Nephron (organoid): ENCODE results near the gene LCOR.

Source experiments
- H3K27ac Mint-ChIP-seq, 3 experiments: 2 replicates each; pipeline ENCODE4 v1.8.0; 2020; ENCODE audit warnings: mixed read lengths in 3 of 3, mild to moderate bottlenecking in 2 of 3, moderate library complexity in 1 of 3
- H3K27me3 Mint-ChIP-seq: 2 replicates; pipeline ENCODE4 v1.8.0; 2021; ENCODE audit warnings: low read depth, mild to moderate bottlenecking, moderate library complexity, mixed read lengths
- H3K36me3 Mint-ChIP-seq: 2 replicates; pipeline ENCODE4 v1.8.0; 2020; ENCODE audit warnings: low read depth, mixed read lengths
- H3K4me1 Mint-ChIP-seq: 2 replicates; pipeline ENCODE4 v1.8.0; 2020; ENCODE audit warnings: mixed read lengths
- H3K4me3 Mint-ChIP-seq, 3 experiments: 2 replicates each; pipeline ENCODE4 v1.8.0; 2020; ENCODE audit warnings: mild to moderate bottlenecking in 3 of 3, mixed read lengths in 3 of 3, moderate library complexity in 2 of 3
- H3K9me3 Mint-ChIP-seq: 2 replicates; pipeline ENCODE4 v1.8.0; 2020; ENCODE audit warnings: mixed read lengths
- TF ChIP-seq, protein P1 (sequence below), 3 experiments: fragments of 200-600 bp; sonication (generic); IDR thresholded peaks; one replicate each; pipeline ENCODE4 v1.5.0; 2021; ENCODE audit warnings: antibody characterized with exemption in 3 of 3; ENCODE audit not compliant: unreplicated experiment in 3 of 3

The LCOR gene

DNA sequence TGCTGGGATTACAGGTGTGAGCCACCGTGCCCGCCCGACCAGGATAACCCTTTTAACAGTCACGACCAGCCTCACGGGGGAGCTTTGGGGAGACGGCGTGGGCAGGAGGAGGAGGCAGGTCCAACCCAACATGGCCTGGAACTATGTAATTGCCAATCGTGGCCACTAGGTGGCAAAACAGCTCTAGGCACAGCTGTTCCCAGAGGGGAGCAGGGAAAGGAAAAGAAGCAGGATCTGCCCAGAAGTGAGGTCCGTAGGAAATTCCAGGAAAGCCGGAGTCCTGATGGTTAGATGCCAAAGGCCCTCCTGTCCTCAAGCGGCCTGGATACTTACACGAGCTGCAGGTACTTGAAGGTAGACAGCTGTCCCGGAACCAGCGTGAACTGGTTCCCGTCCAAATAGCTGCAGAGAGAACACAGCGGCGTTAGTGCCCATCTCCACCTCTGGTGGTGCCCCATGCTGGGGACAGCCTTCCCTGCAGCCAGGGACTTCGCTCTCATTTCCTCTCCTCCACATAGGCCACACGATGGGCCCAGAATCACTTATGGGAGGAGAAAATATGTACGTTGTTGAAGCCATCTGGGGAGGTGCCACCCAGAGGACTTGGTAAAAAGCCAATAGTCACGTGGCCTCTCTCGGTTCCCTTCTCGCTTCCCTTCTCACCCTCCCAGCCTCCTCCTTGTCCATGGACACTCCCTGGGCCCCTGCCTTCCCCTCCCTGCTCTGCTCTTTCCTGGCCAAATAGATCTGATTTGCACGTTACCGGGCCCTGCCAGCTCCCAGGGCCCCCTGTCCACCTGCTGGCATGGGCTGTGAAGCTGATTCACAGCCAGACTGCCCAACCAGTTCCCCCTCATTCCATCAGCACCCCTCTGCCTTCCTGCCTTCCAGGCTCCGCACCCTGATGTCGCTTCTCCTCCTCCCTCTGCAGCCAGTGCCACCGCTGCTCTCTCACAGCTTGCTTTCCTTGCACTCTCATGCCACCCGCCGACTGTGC is 205.6 kb downstream of the LCOR start:
- Mint-ChIP-seq H3K9me3 (no peaks in the 10 kb centered on the region), H3K27me3 (peaks cover 13% of the 10 kb centered on the region), H3K4me1 (peaks cover 5% of the 10 kb centered on the region), H3K27ac (no peak overlapping the region), H3K36me3 (no peaks in the 10 kb centered on the region), H3K4me3 (peak overlapping the region in 1 of 3 experiments; percentile 13)
- TF ChIP-seq, protein P1, sequence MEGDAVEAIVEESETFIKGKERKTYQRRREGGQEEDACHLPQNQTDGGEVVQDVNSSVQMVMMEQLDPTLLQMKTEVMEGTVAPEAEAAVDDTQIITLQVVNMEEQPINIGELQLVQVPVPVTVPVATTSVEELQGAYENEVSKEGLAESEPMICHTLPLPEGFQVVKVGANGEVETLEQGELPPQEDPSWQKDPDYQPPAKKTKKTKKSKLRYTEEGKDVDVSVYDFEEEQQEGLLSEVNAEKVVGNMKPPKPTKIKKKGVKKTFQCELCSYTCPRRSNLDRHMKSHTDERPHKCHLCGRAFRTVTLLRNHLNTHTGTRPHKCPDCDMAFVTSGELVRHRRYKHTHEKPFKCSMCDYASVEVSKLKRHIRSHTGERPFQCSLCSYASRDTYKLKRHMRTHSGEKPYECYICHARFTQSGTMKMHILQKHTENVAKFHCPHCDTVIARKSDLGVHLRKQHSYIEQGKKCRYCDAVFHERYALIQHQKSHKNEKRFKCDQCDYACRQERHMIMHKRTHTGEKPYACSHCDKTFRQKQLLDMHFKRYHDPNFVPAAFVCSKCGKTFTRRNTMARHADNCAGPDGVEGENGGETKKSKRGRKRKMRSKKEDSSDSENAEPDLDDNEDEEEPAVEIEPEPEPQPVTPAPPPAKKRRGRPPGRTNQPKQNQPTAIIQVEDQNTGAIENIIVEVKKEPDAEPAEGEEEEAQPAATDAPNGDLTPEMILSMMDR (IDR thresholded peaks at IDR 0.05; ENCODE audit: unreplicated experiment in 3 of 3): peak; percentile 71 to 81 (median 79)

DNA sequence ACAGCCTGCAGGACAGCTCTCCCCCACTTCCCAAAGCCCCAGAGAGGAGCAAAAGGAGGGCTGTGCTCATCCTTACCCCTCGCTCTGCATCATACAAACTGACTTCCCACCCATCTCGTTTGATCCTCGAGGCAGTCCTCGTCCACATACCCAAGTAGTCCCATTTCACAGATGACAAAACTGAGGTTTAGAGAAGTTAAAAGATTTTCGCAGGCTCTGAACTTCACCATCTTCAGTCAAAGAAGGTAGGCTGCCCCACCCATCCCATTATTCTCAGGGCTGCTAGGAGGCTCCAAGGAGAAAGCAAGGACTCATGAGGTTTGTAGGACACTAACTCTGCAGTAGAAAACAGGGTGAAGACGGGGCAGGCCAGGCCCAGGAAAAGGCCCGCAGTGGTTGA is 206.6 kb downstream of the LCOR start:
- Mint-ChIP-seq H3K4me3 (no peak overlapping the region), H3K27ac (no peak overlapping the region)

DNA sequence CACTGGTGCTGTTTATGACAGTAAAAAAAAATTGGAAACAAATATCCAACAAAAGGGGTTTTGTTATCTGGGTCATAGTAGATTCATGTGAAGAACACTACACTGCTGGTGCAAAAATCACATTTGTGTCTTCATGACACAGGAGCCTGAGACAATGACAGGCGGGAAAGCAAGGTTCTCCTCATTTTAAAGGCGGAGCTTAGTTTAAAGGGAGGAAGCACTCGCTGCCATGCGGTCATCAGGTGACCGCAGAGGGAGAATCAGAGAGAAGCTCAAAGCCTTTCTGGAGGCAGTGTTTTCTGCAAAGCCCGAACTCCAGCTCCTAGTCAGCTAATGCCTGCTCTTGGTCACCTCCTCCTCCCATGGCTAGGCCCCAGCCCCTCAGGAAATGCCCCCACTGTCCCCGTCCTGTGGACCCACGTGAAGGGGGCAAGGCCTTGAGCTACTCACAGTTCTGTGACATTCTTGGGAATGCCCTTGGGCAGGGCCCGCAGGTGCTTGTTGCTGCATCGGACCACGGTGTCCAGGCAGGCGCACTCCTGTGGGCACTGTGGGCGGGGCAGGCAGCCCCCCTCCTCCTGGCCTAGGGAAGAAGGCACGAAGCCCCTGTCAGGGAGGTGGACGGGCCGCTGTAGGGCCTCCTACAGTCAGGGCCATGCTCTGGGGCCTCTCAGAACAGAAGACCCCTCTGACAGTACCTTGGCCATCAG is 207.6 kb downstream of the LCOR start:
- Mint-ChIP-seq H3K4me3 (no peak overlapping the region), H3K4me1 (peaks cover 5% of the 10 kb centered on the region), H3K27me3 (peaks cover 11% of the 10 kb centered on the region), H3K36me3 (no peaks in the 10 kb centered on the region), H3K9me3 (no peaks in the 10 kb centered on the region), H3K27ac (no peak overlapping the region)
- TF ChIP-seq, protein P1 (IDR thresholded peaks at IDR 0.05; ENCODE audit: unreplicated experiment in 3 of 3): no peak

More for the DNA sequence above, 206.6 kb downstream of the LCOR start:
- Mint-ChIP-seq H3K4me1 (peaks cover 5% of the 10 kb centered on the region), H3K36me3 (no peaks in the 10 kb centered on the region), H3K27me3 (peaks cover 13% of the 10 kb centered on the region), H3K9me3 (no peaks in the 10 kb centered on the region)
- TF ChIP-seq, protein P1 (IDR thresholded peaks at IDR 0.05; ENCODE audit: unreplicated experiment in 3 of 3): no peak

DNA sequence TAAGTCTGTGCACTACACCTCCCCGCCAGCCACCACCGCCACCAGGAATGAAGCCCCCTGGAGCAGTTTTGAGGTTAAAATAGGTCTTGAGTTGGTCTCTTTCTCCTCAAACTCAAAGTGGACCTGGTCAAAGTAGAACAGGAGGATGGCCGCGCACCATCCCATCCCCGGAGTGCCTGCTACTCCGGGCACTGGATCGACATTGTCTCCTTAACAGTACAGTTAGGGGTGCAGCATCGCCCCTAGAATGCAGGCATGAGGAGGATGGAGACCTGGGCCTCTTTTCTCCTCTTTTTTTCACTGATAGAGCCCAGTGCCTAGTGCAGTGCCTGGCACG is 208.1 kb downstream of the LCOR start:
- H3K4me1 Mint-ChIP-seq: peaks cover 5% of the 10 kb centered on the region
- no peak overlapping the region for H3K27ac Mint-ChIP-seq
- no peaks in the 10 kb centered on the region for H3K9me3 Mint-ChIP-seq
- no peak overlapping the region for H3K4me3 Mint-ChIP-seq
- H3K27me3 Mint-ChIP-seq: peaks cover 6% of the 10 kb centered on the region
- H3K36me3 Mint-ChIP-seq: no peaks in the 10 kb centered on the region
- TF ChIP-seq, protein P1 (IDR thresholded peaks at IDR 0.05; ENCODE audit: unreplicated experiment in 3 of 3): no peak

DNA sequence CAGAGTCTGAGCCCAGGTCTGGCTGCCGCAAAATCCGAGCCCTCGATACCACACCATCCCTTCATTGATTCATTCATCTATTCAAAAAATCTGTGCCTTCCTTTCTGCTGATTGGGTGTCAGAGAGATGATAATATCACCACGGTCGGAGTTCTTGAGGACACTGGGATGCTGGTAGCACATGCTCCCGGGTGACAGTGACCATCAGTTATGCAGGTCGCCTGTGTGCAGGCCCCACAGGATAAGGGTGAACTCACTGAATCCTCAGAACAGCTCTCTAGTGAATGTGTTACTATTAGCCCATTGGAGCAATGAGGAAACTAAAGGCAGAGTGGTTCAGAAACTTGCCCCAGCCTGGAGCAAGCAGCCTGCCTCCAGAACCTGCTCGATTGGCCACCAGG is 208.6 kb downstream of the LCOR start:
- peaks cover 5% of the 10 kb centered on the region for H3K4me1 Mint-ChIP-seq
- peaks cover 6% of the 10 kb centered on the region for H3K27me3 Mint-ChIP-seq
- H3K4me3 Mint-ChIP-seq: no peak overlapping the region
- TF ChIP-seq, protein P1 (IDR thresholded peaks at IDR 0.05; ENCODE audit: unreplicated experiment in 3 of 3): no peak
- no peak overlapping the region for H3K27ac Mint-ChIP-seq
- H3K36me3 Mint-ChIP-seq: no peaks in the 10 kb centered on the region
- no peaks in the 10 kb centered on the region for H3K9me3 Mint-ChIP-seq
